GM12872 (cell line): Measurements from ENCODE around the gene PHF21A.

ENCODE experiments used
- CTCF ChIP-seq: IDR thresholded peaks from 3 replicates; pipeline ENCODE4 v1.5.1; 2011; ENCODE audit warnings: low read depth, mild to moderate bottlenecking, low read length, moderate library complexity; ENCODE audit not compliant: insufficient read depth

The PHF21A gene

GRCh38 chr11:46015941-46016340 lies 105.3 kb downstream of the PHF21A start:
- no peak for TF ChIP-seq CTCF

GRCh38 chr11:46012185-46012584 lies 109.1 kb downstream of the PHF21A start:
- no peak for TF ChIP-seq CTCF

DNA sequence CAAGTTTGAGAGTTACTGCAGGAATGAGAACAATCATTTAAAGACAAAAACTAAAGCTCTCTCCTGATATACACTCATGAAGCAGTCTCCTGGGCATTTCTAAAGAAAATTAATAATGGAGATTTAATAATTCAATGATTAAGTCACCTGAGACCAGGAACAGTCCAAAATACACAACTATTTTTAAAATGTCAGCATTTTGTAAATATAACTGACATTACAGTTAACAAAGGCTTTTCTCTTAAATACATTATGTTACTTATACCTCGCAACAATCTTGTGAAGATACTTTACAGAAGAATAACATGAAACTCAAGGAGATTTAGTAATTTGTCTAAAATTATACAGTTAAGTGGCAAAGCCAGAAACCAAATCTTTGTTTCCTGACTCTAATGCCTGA lies 111.2 kb downstream of the PHF21A start:
- no peak for TF ChIP-seq CTCF

GRCh38 chr11:46009647-46010046 lies 111.6 kb downstream of the PHF21A start:
- no peak for TF ChIP-seq CTCF

DNA sequence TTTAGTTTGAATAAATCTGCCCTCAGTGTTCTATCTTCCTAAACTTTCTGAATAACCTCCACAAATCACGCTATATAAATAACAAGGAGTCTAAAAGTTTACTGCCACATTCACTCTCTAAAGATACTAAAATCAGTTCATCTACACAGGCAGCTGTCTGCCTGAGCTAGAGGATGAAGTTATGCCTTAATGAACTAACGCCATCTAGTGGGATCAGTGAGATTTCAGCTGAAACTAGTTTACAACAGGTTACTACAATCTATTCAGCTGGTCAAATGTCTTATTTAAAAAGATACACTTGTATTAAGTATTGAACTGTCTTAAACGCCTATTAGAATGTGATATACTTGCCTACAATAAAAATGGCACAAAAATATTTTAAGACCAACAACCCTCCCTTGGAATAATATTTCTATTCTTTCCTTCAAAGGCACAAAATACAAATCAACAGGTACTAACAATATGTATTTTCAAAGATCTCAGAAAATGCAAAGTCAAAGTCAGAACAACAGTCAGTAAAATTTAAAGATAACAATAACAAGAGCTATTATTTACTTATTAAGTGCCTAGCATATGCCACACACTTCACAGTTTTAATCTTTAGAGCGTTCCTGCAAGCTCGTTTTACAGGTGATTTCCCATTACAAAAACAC lies 114.7 kb downstream of the PHF21A start:
- TF ChIP-seq CTCF, result peak; percentile 70

DNA sequence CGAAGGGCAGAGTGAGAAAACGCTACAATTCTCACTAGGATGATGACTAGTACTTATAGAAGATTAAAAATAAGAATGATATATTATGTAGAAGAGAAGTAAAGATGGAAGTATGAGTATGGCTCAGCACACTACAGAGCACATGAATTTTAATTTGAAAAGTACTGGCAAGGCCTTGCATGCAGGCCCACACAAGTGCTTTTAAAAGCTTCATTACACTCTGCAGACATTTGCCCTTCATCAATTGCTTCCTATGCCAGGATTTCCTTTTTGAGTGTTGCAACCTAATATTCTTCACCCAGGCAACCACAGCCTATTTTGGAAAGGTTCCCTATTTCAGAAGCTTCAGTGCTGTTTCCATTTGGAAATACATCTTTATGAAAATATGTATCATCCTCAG lies 117.7 kb downstream of the PHF21A start:
- no peak for TF ChIP-seq CTCF

DNA sequence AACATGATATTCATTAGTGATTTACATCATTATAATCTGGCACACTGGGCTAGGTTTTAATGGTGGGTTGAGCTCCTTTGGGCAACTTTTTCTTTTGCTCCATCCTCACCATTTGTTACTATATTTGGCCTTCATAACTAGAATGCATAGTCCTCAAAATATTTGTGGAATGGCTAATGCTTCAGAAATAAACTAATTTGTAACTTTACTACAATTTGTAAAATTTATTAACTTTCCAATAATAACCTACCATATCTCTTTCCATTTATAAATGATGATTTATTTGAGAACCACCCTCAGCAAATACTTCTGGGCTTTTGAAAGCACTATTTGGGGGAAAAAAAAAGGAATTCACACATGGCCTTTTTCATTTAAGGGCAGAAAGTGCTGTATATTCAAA lies 119.1 kb downstream of the PHF21A start:
- no peak for TF ChIP-seq CTCF
